ENCODE data around the gene FAM210B. TPM values are rescaled to one million over a fixed set of nuclear protein-coding genes. Genes with fewer than 3 reads are reported as not detected.

Gene FAM210B
- total and polyA plus RNA-seq, 2 donors (not counting 1 experiment from before 2014, with no cell fraction given): 90.6 to 120 TPM

- no peak overlapping the region for H2AFZ ChIP-seq (ENCODE audit: low read length)
- TF ChIP-seq CTCF (conservative IDR thresholded peaks at IDR 0.05 in 1 of 2, IDR thresholded peaks at IDR 0.05 in 1 of 2; ENCODE audit: low read depth in 1 of 2, low read length in 2 of 2) (no peak), EZH2 (IDR thresholded peaks at IDR 0.05; ENCODE audit: low read length, missing control alignments) (no peak)
- H3K27ac ChIP-seq (ENCODE audit: insufficient read depth, low read length): peak overlapping the region; percentile 92
- peaks cover 65% of the 10 kb centered on the region for H3K79me2 ChIP-seq (ENCODE audit: control insufficient read depth, insufficient read depth, low read length)
- H3K36me3 ChIP-seq (ENCODE audit: control insufficient read depth, insufficient read depth, low read length): peaks cover 17% of the 10 kb centered on the region
- no peaks in the 10 kb centered on the region for H3K27me3 ChIP-seq (ENCODE audit: control insufficient read depth, insufficient read depth, low read length)
- H3K4me2 ChIP-seq (ENCODE audit: extremely low read depth, insufficient read depth, low read length): peak overlapping the region; percentile 88
- no peak overlapping the region for H3K9ac ChIP-seq (ENCODE audit: insufficient read depth, low read length)
- no peaks in the 10 kb centered on the region for H3K9me3 ChIP-seq (ENCODE audit: control insufficient read depth, insufficient read depth, low read depth, low read length)
- no peaks in the 10 kb centered on the region for H4K20me1 ChIP-seq (ENCODE audit: control insufficient read depth, extremely low read depth, insufficient read depth, low read length)
- peak overlapping the region; percentile 73 to 99 (median 93) for H3K4me3 ChIP-seq (replicated peaks in 1 of 4; ENCODE audit: control extremely low read depth in 1 of 4, insufficient read depth in 1 of 4, low read depth in 3 of 4, low read length in 4 of 4)
- peaks cover 5% of the 10 kb centered on the region for H3K4me1 ChIP-seq (ENCODE audit: control insufficient read depth, extremely low read depth, insufficient read depth, low read length)
- DNase-seq (ENCODE audit: low read depth in 2 of 2): no peak
These were observed 34.9 kb downstream of the FAM210B start for GRCh38 chr20:56393653-56394052.

- no peak overlapping the region for H3K9ac ChIP-seq (ENCODE audit: insufficient read depth, low read length)
- H3K79me2 ChIP-seq (ENCODE audit: control insufficient read depth, insufficient read depth, low read length): peaks cover 50% of the 10 kb centered on the region
- H3K9me3 ChIP-seq (ENCODE audit: control insufficient read depth, insufficient read depth, low read depth, low read length): no peaks in the 10 kb centered on the region
- H3K27ac ChIP-seq (ENCODE audit: insufficient read depth, low read length): no peak overlapping the region
- H3K36me3 ChIP-seq (ENCODE audit: control insufficient read depth, insufficient read depth, low read length): peaks cover 26% of the 10 kb centered on the region
- no peaks in the 10 kb centered on the region for H4K20me1 ChIP-seq (ENCODE audit: control insufficient read depth, extremely low read depth, insufficient read depth, low read length)
- no peak overlapping the region for H3K4me3 ChIP-seq (replicated peaks in 1 of 4; ENCODE audit: control extremely low read depth in 1 of 4, insufficient read depth in 1 of 4, low read depth in 3 of 4, low read length in 4 of 4)
- DNase-seq (ENCODE audit: low read depth in 2 of 2): no peak
- no peak overlapping the region for H3K4me2 ChIP-seq (ENCODE audit: extremely low read depth, insufficient read depth, low read length)
- H3K27me3 ChIP-seq (ENCODE audit: control insufficient read depth, insufficient read depth, low read length): no peaks in the 10 kb centered on the region
- H3K4me1 ChIP-seq (ENCODE audit: control insufficient read depth, extremely low read depth, insufficient read depth, low read length): peaks cover 5% of the 10 kb centered on the region
- no peak for TF ChIP-seq CTCF (conservative IDR thresholded peaks at IDR 0.05 in 1 of 2, IDR thresholded peaks at IDR 0.05 in 1 of 2; ENCODE audit: low read depth in 1 of 2, low read length in 2 of 2)
- TF ChIP-seq EZH2 (IDR thresholded peaks at IDR 0.05; ENCODE audit: low read length, missing control alignments): no peak
- H2AFZ ChIP-seq (ENCODE audit: low read length): no peak overlapping the region
These were observed 36.4 kb downstream of the FAM210B start for GRCh38 chr20:56395166-56395565.

GRCh38 chr20:56400001-56400640 is 41.3 kb downstream of the FAM210B start:
- peaks cover 39% of the 10 kb centered on the region for H3K36me3 ChIP-seq (ENCODE audit: control insufficient read depth, insufficient read depth, low read length)
- H3K4me2 ChIP-seq (ENCODE audit: extremely low read depth, insufficient read depth, low read length): no peak overlapping the region
- H2AFZ ChIP-seq (ENCODE audit: low read length): no peak overlapping the region
- peaks cover 23% of the 10 kb centered on the region for H3K79me2 ChIP-seq (ENCODE audit: control insufficient read depth, insufficient read depth, low read length)
- no peak for TF ChIP-seq EZH2 (IDR thresholded peaks at IDR 0.05; ENCODE audit: low read length, missing control alignments)
- TF ChIP-seq CTCF (conservative IDR thresholded peaks at IDR 0.05 in 1 of 2, IDR thresholded peaks at IDR 0.05 in 1 of 2; ENCODE audit: low read depth in 1 of 2, low read length in 2 of 2): peak; percentile 80 to 84
- H3K9ac ChIP-seq (ENCODE audit: insufficient read depth, low read length): no peak overlapping the region
- H4K20me1 ChIP-seq (ENCODE audit: control insufficient read depth, extremely low read depth, insufficient read depth, low read length): no peaks in the 10 kb centered on the region
- H3K4me3 ChIP-seq (replicated peaks in 1 of 4; ENCODE audit: control extremely low read depth in 1 of 4, insufficient read depth in 1 of 4, low read depth in 3 of 4, low read length in 4 of 4): no peak overlapping the region
- H3K4me1 ChIP-seq (ENCODE audit: control insufficient read depth, extremely low read depth, insufficient read depth, low read length): peaks cover 2% of the 10 kb centered on the region
- DNase-seq (ENCODE audit: low read depth in 2 of 2): peak; percentile 56 to 88
- H3K9me3 ChIP-seq (ENCODE audit: control insufficient read depth, insufficient read depth, low read depth, low read length): no peaks in the 10 kb centered on the region
- no peak overlapping the region for H3K27ac ChIP-seq (ENCODE audit: insufficient read depth, low read length)
- H3K27me3 ChIP-seq (ENCODE audit: control insufficient read depth, insufficient read depth, low read length): no peaks in the 10 kb centered on the region
